GM10266 (cell line): ENCODE data around the gene MT1F.

Experiments
- DNase-seq: peaks from one replicate; pipeline ENCODE4 v3.0.0; 2012; ENCODE audit errors: extremely low spot score
- TF ChIP-seq, protein P1 (sequence below): IDR thresholded peaks from 2 replicates; pipeline ENCODE4 v1.5.1; 2012; ENCODE audit warnings: mild to moderate bottlenecking, low read depth; ENCODE audit not compliant: control insufficient read depth, insufficient read depth; ENCODE audit errors: missing control alignments

Gene MT1F

GRCh38 chr16:56657555-56658326 is at the start of gene MT1F:
Gene MT1F, plus strand, starts transcription at chr16:56657959. Its CDS starts 100 bp downstream, at chr16:56658059.
- TF ChIP-seq, protein P1, sequence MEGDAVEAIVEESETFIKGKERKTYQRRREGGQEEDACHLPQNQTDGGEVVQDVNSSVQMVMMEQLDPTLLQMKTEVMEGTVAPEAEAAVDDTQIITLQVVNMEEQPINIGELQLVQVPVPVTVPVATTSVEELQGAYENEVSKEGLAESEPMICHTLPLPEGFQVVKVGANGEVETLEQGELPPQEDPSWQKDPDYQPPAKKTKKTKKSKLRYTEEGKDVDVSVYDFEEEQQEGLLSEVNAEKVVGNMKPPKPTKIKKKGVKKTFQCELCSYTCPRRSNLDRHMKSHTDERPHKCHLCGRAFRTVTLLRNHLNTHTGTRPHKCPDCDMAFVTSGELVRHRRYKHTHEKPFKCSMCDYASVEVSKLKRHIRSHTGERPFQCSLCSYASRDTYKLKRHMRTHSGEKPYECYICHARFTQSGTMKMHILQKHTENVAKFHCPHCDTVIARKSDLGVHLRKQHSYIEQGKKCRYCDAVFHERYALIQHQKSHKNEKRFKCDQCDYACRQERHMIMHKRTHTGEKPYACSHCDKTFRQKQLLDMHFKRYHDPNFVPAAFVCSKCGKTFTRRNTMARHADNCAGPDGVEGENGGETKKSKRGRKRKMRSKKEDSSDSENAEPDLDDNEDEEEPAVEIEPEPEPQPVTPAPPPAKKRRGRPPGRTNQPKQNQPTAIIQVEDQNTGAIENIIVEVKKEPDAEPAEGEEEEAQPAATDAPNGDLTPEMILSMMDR: no peak
- no peak for DNase-seq

GRCh38 chr16:56608043-56608875 is 49.5 kb upstream of the MT1F start, which contains the start of gene MT2A:
Gene MT2A, plus strand, starts transcription at chr16:56608584. Its CDS starts 72 bp downstream, at chr16:56608656.
- DNase-seq: peak; percentile 94
- TF ChIP-seq, protein P1: no peak

DNA sequence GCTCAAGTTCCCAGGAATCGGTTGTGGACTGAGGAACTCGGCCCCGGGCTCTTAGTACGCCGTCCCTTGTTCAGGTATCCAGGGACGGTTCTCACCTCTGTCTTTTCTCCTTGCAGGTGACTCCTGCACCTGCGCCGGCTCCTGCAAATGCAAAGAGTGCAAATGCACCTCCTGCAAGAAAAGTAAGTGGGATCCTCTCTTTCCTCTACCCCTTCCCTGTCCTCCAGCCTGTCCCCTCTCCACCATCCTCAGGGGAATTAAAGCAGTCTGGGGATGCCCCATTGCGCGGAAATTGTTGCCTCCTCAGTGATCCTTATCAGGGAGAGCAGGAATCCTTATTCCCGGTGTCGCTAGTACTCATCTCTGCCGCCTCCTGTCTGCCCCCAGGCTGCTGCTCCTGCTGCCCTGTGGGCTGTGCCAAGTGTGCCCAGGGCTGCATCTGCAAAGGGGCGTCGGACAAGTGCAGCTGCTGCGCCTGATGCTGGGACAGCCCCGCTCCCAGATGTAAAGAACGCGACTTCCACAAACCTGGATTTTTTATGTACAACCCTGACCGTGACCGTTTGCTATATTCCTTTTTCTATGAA is 48.8 kb upstream of the MT1F start:
- no peak for DNase-seq
- TF ChIP-seq, protein P1: no peak

DNA sequence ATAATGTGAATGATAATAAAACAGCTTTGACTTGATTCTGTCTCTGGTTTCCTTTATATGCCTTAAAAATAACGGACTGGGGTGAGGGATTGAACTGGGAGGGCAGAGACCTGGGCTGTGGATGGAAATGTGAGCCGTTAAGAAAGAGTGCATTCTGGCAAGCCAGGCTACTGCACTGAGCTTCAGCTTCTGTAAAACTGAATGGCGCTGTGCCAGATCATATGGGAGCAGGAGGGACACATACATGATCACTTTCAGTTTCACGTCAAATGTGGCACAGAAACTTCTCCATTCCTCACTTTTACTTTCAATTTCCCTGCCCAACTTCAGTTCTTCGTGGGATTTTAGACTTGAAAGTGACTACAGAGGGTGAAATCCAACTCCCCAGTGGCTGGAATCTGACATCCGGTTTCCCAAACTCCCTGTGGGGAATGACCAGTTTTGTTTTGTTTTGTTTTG is 48.3 kb upstream of the MT1F start:
- DNase-seq: peak; percentile 85
- TF ChIP-seq, protein P1: no peak

DNA sequence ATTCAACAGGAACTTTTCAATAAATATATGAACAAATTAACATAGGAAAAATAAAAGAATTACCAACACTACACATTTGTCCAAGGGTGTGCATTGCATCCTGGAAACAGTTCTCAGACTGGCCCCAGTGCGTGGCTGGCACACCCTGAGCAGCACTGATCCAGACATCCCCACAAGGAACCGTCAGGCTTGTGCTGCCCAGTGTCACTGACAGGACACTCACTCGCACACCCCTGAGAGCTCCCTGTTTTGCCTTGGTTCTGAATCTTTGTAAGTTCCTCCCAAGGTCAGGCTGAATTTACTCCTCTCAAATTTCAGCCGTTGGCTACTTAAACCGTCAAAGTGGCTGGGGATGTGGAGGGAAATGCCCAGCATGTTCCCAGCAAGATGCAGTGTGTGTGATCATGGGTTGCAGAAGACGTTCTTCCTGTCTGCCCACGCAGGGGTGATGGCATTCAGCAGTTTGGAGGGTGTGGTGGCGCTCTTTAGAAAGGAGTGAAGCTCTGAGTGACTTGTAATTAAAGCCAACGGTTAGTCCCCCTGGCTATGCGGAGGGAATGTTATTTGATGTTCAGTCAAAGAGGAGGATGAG is 47.6 kb upstream of the MT1F start:
- peak; percentile 50 for DNase-seq
- TF ChIP-seq, protein P1: peak; percentile 5

DNA sequence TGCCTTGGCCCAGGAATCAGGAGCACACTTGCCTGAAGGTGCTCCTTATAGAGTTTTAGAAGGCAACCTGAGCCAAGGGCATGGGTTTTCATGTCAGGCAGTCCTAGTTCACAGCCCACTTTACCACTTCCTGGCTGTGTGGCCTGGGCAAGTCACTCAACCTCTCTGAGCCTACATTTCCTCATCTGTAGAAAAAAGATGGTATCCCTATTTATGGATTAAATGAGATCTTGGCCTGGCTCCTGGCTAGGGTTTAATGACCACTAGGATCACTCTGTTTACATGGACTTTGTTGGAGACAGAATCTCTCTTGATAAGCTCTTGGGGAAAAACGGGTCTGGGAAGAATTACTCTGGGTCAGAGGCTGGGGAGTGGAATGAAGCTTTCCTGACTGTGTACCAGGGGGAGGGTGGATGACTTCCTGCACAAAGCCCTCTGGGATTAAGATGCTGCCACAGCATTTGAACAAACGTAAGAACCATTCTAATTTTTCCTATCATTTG is 47.1 kb upstream of the MT1F start:
- no peak for DNase-seq

More for the DNA sequence above, 47.1 kb upstream of the MT1F start:
- TF ChIP-seq, protein P1: no peak
